ENCODE data around the gene ITLN1. TPM values are rescaled to one million over a fixed set of nuclear protein-coding genes. Genes with fewer than 3 reads are reported as not detected.
"Not testable (repeated sequence)": the region's sequence is repeated elsewhere in the genome, so short reads cannot be mapped to it uniquely, and the experiment has no call there.

Gene ITLN1
- total RNA-seq, 2 experiments from 2014 or later, result not detected

DNA sequence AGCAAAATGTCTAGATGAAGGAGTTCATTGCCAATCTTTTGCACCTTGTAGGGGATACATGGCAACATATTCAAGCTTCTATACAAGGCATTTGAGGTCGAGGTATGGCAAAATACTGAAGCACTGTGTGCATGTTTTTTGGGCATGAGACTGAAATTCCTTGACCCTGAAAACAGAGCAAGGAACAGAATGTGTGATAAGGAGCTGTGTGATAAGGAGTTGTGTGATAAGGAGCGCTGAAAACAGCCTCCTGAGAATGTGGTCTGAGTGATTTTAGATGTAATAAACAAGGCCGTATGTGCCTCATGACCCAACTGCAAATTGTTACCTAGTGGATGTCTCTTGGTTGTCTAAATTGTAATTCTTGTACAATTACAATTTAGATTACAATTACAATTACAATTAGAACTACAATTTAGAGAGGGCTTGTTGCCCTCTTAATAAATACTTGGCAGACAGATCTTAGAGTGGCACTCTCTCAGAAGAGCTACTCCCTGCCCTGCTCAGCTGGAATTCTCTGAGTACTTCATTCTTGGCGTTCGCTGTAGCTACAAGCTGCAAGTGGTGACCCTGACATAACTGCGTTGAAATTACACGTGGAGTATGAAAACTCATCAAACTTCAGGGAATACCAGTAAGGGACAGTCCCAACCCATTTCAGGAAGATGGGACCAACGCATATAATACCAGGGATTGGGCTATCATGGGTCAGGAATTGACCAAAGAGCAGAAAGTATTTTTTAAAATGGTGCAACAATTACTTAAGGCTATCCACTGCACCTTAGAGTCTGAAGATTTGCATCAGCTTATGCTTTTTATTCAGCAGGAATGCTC lies 20.0 kb upstream of the ITLN1 start:
- Mint-ChIP-seq H3K36me3 (ENCODE audit: low read depth) (no peaks in the 10 kb centered on the region), H3K9me3 (no peaks in the 10 kb centered on the region), H3K27me3 (peaks cover 2% of the 10 kb centered on the region), H3K4me3 (no peak overlapping the region), H3K27ac (no peak overlapping the region), H3K4me1 (ENCODE audit: low read depth) (no peaks in the 10 kb centered on the region)
- intact Hi-C loops (cut with micrococcal nuclease), result no loop called here
- ATAC-seq (no peak), DNase-seq (no peak)
- POLR2A ChIA-PET, result no interaction called here
- CTCF ChIA-PET, result interaction anchor here (0.6 kb wide), 1 partner anchor 17 kb away, joined by 3 read pairs; no protein-coding TSS in a partner anchor
- TF ChIP-seq, protein P1, sequence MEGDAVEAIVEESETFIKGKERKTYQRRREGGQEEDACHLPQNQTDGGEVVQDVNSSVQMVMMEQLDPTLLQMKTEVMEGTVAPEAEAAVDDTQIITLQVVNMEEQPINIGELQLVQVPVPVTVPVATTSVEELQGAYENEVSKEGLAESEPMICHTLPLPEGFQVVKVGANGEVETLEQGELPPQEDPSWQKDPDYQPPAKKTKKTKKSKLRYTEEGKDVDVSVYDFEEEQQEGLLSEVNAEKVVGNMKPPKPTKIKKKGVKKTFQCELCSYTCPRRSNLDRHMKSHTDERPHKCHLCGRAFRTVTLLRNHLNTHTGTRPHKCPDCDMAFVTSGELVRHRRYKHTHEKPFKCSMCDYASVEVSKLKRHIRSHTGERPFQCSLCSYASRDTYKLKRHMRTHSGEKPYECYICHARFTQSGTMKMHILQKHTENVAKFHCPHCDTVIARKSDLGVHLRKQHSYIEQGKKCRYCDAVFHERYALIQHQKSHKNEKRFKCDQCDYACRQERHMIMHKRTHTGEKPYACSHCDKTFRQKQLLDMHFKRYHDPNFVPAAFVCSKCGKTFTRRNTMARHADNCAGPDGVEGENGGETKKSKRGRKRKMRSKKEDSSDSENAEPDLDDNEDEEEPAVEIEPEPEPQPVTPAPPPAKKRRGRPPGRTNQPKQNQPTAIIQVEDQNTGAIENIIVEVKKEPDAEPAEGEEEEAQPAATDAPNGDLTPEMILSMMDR (IDR thresholded peaks at IDR 0.05), result no peak

DNA sequence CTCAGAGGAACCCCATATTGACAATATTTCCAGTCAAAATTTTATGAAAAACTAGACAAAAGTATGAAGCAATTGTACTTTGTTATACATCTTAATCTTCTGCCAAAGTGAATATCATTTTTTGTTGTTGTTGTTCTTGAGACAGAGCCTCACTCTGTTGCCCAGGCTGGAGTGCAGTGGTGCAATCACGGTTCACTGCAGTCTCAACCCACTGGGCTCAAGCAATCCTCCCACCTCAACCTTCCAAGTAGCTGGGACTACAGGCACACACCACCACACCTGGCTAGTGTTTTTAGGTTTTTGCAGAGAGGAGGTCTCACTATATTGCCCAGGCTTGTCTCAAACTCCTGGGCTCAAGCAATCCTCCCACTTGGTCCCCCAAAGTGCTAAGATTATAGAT lies 17.3 kb upstream of the ITLN1 start:
- DNase-seq; H3K4me1 Mint-ChIP-seq (ENCODE audit: low read depth); intact Hi-C loops (cut with micrococcal nuclease); H3K27ac Mint-ChIP-seq; POLR2A ChIA-PET; ATAC-seq; H3K4me3 Mint-ChIP-seq; CTCF ChIA-PET; H3K9me3 Mint-ChIP-seq; H3K27me3 Mint-ChIP-seq; H3K36me3 Mint-ChIP-seq (ENCODE audit: low read depth): not testable (repeated sequence)

DNA sequence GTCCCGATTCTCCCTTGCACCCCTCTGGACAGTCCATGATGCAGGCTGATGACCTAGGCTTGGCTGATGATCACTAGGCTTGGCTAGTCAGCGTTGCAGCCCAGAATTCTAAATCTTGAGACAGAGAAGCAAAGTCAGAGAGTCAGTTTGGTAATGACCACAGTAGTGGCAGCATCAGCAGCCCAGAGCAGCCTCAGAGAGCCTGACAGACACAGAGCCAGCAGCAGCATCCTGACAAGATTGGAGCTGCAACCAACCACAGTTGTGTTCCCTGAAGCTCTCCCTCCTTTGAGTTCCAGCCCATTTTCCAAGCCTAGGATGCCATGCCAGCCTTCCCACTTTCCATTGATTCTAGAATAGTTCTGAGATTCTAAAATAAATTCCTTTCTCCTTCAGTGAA lies 16.8 kb upstream of the ITLN1 start:
- no peak for DNase-seq
- TF ChIP-seq, protein P1 (IDR thresholded peaks at IDR 0.05), result no peak
- Mint-ChIP-seq H3K9me3 (no peaks in the 10 kb centered on the region), H3K27me3 (peaks cover 2% of the 10 kb centered on the region), H3K36me3 (ENCODE audit: low read depth) (no peaks in the 10 kb centered on the region), H3K4me1 (ENCODE audit: low read depth) (no peaks in the 10 kb centered on the region), H3K4me3 (no peak overlapping the region), H3K27ac (no peak overlapping the region)
- ChIA-PET CTCF (no interaction called here), POLR2A (no interaction called here)
- ATAC-seq, result no peak
- intact Hi-C loops (cut with micrococcal nuclease), result no loop called here

DNA sequence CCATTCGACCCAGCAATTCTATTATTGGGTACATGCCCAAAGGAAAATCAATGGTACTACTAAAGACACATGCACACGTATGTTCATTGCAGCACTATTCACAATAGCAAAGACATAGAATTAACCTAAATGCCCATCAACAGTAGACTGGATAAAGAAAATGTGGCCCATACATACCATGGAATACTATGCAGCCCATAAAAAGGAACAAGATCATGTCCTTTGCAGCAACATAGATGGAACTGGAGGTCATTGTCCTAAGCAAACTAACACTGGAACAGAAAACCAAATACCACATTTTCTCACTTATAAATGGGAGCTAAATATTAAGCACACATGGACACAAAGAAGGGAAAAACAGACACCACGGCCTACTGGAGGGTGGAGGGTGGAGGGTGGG lies 15.7 kb upstream of the ITLN1 start:
- DNase-seq; H3K4me3 Mint-ChIP-seq; ATAC-seq; H3K27me3 Mint-ChIP-seq; intact Hi-C loops (cut with micrococcal nuclease); H3K4me1 Mint-ChIP-seq (ENCODE audit: low read depth); H3K27ac Mint-ChIP-seq; CTCF ChIA-PET; H3K9me3 Mint-ChIP-seq; H3K36me3 Mint-ChIP-seq (ENCODE audit: low read depth); POLR2A ChIA-PET: not testable (repeated sequence)

DNA sequence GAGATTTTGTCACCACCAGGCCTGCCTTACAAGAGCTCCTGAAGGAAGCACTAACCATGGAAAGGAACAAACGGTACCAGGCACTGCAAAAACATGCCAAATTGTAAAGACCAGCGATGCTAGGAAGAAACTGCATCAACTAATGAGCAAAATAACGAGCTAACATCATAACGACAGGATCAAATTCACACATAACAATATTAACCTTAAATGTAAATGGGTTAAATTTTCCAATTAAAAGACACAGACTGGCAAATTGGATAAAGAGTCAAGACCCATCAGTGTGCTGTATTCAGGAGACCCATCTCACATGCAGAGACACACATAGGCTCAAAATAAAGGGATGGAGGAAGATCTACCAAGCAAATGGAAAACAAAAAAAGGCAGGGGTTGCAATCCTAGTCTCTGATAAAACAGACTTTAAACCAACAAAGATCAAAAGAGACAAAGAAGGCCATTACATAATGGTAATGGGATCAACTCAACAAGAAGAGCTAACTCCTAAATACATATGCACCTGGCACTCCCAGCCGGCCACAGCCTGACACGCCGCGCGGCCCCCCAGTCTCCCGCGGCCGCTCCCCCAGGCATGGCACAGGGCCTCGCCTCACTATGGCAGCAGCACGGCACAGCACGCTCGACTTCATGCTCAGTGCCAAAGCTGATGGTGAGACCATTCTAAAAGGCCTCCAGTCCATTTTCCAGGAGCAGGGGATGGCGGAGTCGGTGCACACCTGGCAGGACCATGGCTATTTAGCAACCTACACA lies 9.6 kb upstream of the ITLN1 start:
- ATAC-seq; intact Hi-C loops (cut with micrococcal nuclease); H3K36me3 Mint-ChIP-seq (ENCODE audit: low read depth); H3K4me1 Mint-ChIP-seq (ENCODE audit: low read depth); H3K9me3 Mint-ChIP-seq; H3K27ac Mint-ChIP-seq; H3K4me3 Mint-ChIP-seq; DNase-seq; POLR2A ChIA-PET; H3K27me3 Mint-ChIP-seq: not testable (repeated sequence)
- CTCF ChIA-PET, result interaction anchor here (1.2 to 2.2 kb wide), 3 partner anchors 10 to 60 kb away, joined by 3 to 6 read pairs (median 4); partner anchors contain the start of gene ITLN1

DNA sequence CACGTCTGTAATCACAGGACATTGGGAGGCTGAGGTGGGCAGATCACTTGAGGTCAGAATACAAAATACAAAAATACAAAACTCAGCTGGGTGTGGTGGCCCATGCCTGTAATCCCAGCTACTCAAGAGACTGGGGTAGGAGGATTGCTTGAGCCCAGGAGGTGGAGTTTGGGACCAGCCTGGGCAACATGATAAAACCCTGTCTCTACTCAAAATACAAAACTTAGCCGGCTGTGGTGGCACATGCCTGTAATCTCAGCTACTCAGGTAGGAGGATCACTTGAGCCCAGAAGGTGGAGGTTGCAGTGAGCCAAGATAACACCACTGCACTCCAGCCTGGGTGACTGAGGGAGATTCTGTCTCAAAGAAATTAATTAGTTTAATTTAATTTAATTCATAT lies 6.5 kb upstream of the ITLN1 start:
- Mint-ChIP-seq H3K27ac (no peak overlapping the region), H3K4me1 (ENCODE audit: low read depth) (no peaks in the 10 kb centered on the region), H3K36me3 (ENCODE audit: low read depth) (no peaks in the 10 kb centered on the region), H3K4me3 (no peak overlapping the region), H3K27me3 (peaks cover 2% of the 10 kb centered on the region), H3K9me3 (peaks cover 8% of the 10 kb centered on the region)
- TF ChIP-seq, protein P1 (IDR thresholded peaks at IDR 0.05), result no peak
- no peak for DNase-seq
- ChIA-PET POLR2A (no interaction called here), CTCF (interaction anchor here (0.9 kb wide), 1 partner anchor 27 kb away, joined by 3 read pairs; no protein-coding TSS in a partner anchor)
- intact Hi-C loops (cut with micrococcal nuclease), result no loop called here
- ATAC-seq, result no peak

Measured in activated CD8-positive, alpha-beta T cell treated with anti-CD3 and anti-CD28 coated beads for 36 hours (primary cell).